GM18873 (cell line): ENCODE results near the gene SDF4.

Source experiments
- ATAC-seq: cut with Tn5 transposase; IDR thresholded peaks from one replicate; pipeline ENCODE4 v1.9.1; 2021; ENCODE audit warnings: mild to moderate bottlenecking, moderate library complexity, moderate number of reproducible peaks; ENCODE audit not compliant: unreplicated experiment, low FRiP score

Gene SDF4

DNA sequence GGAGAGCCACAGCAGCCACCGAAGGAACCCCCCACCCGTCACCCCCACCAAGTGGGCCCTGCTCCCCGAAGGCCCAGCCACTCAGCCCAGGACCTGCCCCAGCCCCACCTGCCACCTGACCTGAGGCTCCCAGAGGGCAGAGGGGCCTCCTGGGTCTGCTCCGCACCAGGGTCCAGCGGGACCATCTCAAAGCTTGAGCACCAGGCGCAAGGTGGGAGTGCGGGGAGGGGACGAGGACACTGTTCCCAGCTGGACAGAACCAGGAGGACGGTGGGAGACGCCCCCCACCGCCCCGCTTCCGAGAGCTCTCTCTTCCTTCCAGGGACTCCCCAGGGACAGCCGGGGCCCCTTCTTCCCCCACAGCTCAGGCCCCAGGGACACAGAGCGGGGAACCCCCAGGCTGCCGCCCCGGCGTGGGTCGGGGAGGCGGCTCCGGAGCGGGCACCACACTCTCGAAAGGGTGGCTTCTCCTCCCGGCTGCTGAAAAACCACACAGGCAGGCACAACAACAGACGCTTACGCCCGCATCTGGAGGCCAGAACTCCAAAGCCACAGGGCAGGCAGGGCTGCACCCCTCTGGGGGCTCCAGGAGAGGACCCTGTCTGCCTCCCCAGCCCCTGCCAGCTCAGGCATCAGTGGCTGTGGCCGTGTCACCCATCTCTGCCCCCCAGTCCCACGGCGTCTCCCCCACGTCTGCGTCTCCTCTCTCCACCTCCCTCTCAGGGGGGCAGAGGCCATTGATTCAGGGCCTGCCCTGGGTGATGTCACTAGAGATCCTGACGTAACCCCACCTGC is 60.1 kb downstream of the SDF4 start:
- ATAC-seq = no peak

DNA sequence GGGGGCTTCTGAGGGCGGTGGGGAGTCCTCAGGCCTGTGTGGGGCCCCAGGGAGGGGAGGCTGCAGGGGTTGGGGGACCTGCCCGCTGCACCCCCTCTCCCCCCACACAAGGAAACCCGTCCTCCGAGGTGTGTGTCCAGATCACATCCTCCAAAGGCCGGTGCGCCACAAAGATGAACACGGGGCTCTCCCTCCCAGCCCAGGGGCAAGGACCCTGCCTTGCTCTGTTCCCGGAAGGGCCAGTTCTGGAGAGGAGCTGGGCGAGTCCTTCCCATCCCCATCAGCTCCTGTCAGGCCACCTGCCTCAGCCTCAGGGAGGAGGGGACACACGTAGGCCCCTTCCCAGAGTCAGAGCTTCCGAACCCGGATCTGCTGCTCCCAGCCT is 60.6 kb downstream of the SDF4 start:
- no peak for ATAC-seq

DNA sequence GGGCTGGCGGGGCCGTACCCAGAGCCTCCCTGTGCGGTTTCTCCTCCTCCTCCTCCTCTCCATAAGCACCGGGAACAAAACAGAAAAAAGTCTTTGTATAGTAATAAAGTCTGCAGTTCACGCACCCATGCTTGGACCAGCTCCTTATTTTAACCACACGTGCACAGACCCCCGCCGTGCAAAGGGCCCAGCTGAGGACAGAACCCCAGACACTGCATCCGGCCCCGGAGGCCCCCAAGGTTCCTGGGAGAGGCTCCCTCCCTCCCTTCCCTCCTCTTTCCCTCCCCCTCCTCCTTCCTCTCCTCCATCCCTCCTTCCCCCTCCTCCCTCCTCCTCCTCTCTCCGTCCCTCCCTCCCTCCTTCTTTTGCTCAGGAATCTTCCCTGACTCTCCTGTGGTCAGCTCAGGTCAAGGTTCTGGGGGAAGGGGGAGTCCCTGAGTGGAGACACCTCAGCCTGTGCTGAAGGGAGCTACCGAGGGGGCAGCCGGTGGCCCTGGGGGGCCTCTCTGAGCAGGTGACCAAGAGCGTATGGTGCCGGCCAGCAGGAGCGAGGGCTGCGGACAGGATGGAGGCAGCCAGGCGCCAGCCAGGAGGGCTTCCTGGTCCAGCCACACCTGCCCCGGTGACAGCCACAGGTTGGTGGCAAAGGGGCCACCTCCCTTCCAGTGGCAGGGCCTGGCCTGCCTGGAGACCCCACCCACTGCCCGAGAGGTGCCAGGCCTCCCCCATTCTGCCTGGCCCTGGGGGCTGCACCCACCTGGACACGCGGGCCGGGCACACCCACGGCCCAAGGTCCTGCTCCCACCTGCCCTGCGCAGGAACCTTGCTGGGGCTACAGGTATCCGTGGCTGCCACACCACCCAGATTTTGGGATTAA is 61.3 kb downstream of the SDF4 start:
- ATAC-seq = no peak

DNA sequence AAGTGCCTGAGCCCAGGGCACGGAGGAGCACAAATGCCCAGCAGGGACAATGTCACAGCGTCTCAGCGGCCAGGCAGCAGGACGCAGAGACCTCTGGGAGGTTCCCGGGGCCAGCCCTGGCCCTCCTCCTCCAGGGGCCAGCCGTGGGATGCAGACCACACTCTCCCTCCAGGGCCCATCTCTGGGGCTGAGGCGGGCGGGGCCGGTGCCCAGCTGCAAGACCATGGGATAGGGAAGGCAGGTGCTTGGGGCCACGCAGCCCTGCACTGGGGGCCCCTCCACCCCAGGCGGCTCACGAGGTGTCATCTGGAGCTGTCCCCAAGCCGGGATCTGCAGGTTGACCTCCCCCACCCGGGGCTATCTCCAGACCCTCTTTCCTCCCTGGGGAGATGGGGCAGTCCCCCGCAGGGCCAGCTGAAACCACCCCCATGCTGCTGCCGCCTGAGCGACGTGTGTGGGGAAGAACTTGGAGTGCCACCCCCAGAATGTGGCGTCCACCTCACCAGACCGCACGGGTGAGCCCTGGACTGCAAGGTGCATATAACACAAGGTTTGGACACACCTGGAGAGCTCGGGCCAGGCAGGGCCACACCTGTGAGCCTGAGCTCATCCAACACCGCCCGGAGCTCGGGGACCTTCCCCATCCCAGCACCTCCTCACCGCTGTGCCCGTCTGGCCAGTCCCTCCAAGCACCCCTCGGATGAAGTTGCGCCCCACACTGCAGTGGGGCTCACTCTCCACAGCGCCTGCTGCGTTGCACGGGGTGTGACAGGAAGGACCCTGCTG is 62.2 kb downstream of the SDF4 start:
- ATAC-seq = no peak

DNA sequence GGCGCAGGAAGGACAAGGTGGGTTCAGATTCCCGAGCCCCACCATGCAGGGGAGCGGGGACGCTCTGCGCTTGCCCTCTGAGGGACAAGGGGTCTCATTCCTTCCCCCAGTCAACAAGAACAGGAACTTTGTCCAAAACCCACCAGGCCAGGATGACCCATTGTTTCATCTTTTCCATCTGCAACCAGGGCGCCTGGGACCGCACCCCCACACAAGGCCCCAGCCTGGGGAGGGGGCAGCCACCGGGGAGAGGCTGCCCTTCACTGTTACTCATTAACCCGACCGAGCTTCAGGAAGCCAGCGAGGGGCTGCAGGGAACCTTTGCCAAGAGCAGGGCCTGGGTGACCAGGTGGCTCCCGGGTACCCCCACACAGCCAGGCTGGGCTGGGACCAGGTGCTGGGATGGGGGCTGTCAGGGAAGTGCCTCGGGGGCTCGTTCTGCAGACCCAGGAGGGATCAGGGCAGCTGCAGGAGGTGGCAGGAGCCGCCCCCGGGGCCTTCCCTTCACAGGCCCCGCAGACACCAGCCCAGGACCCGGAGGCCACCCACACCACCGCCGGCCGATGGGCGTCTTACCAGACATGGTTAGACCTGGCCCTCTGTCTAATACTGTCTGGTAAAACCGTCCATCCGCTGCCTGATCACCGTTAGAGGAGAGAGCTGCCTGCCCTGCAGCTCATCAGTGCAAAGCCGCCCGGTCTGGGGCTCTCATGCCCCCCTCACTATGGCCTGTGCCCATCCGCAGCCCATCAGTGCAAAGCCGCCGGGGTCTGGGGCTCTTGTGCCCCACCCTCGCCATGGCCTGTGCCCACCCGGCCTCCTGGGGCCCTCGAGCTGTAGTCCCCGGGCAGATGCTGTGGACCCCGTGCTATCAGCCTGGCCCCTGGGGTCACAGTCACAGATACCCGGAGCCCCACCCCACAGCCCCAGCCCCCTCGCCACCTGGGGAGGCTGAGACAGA is 63.1 kb downstream of the SDF4 start:
- no peak for ATAC-seq

DNA sequence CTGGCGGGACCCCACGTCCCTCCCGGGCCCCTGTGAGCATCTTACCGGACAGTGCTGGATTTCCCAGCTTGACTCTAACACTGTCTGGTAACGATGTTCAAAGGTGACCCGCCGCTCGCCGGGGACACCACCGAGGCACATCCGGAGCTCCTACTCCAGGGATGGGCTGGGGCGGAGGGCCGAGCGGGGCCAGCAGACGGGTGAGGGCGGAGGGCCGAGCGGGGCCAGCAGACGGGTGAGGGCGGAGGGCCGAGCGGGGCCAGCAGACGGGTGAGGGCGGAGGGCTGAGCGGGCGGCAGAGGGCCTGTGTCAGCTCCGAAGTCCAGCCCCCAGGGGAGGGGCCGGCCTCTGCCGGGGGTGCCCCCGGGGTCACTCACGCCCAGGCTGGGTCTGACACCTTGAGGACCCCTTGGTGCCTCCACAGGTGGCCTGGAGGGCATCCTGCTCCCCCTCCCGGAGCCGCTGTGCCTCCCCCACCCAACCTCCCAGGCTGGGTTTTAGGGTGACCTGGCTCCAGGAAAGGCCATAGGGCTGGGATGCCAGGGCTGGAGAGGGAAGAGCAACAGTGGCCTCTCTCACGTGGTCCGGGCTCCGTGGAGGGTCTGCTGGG is 63.9 kb downstream of the SDF4 start:
- no peak for ATAC-seq

DNA sequence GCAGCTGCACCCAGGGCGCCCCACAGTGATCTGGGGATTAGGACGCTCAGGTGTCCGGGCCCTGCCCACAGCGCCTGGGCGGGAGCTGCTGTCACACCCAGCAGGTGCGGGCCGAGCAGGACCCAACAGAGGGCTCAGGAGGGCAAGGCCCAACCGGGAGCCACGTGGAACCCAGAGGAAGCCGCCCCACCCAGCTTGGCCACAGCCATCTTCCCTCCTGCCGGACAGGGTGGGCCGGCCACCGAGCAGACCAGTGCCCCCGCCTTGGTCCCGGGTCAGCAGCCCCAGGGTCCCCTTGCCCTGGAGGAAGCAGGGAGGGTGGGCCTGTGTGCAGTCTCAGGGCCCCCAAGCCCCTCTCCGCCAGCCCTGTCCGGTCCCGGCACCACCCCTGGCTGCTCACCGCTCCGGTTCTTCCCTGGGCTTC is 64.4 kb downstream of the SDF4 start:
- ATAC-seq = no peak
